ENCODE data around the gene DENND1A. TPM values are rescaled to one million over a fixed set of nuclear protein-coding genes. Genes with fewer than 3 reads are reported as not detected.

The DENND1A gene
- total and polyA plus RNA-seq, 12 donors, result 7.3 to 36.7 (median 19.6) TPM

- Histone ChIP-seq H3K4me1 (replicated peaks in 1 of 2) (no peaks in the 10 kb centered on the region), H3K9me3 (replicated peaks in 1 of 3) (no peaks in the 10 kb centered on the region), H3K36me3 (replicated peaks in 1 of 2) (no peaks in the 10 kb centered on the region), H3K4me3 (no peak overlapping the region), H3K27ac (no peak overlapping the region), H3K27me3 (no peaks in the 10 kb centered on the region)
- TF ChIP-seq CTCF (IDR thresholded peaks at IDR 0.05) (no peak), POLR2A (IDR thresholded peaks at IDR 0.05) (no peak)
- WGBS, 4 donors, result 92 to 98% (median 94%) methylated on average over 2 of the region's 2 CpGs
- no peak for DNase-seq
- intact Hi-C loops (cut with DNase I), result loop anchor here in 1 of 2 donors (10.0 kb wide), 1 partner anchor 322 kb away; no protein-coding TSS in a partner anchor
These were observed 216.6 kb downstream of the DENND1A start for GRCh38 chr9:123713282-123713681.

- no peaks in the 10 kb centered on the region for H3K27me3 ChIP-seq
- no peaks in the 10 kb centered on the region for H3K4me1 ChIP-seq (replicated peaks in 1 of 2)
- TF ChIP-seq CTCF (IDR thresholded peaks at IDR 0.05) (no peak), POLR2A (IDR thresholded peaks at IDR 0.05) (no peak)
- H3K9me3 ChIP-seq (replicated peaks in 1 of 3), result no peaks in the 10 kb centered on the region
- intact Hi-C loops (cut with DNase I), result loop anchor here in 1 of 2 donors (10.0 kb wide), 1 partner anchor 322 kb away; no protein-coding TSS in a partner anchor
- H3K27ac ChIP-seq, result no peak overlapping the region
- 93 to 100% (median 97%) methylated on average over 1 of the region's 1 CpG for WGBS, 4 donors
- DNase-seq, result no peak
- no peak overlapping the region for H3K4me3 ChIP-seq
- H3K36me3 ChIP-seq (replicated peaks in 1 of 2), result no peaks in the 10 kb centered on the region
These were observed 217.5 kb downstream of the DENND1A start for GRCh38 chr9:123712399-123712798.

- 50 to 76% (median 70%) methylated on average over 1 of the region's 1 CpG for WGBS, 4 donors
- intact Hi-C loops (cut with DNase I), result loop anchor here in 1 of 2 donors (10.0 kb wide), 1 partner anchor 325 kb away; no protein-coding TSS in a partner anchor
- peak in 1 of 7 donors; percentile 25 for DNase-seq
- no peak overlapping the region for H3K4me3 ChIP-seq
- H3K9me3 ChIP-seq (replicated peaks in 1 of 3), result no peaks in the 10 kb centered on the region
- H3K27me3 ChIP-seq, result no peaks in the 10 kb centered on the region
- H3K4me1 ChIP-seq (replicated peaks in 1 of 2), result no peaks in the 10 kb centered on the region
- H3K27ac ChIP-seq, result no peak overlapping the region
- TF ChIP-seq POLR2A (IDR thresholded peaks at IDR 0.05) (no peak), CTCF (IDR thresholded peaks at IDR 0.05) (no peak)
- H3K36me3 ChIP-seq (replicated peaks in 1 of 2), result no peaks in the 10 kb centered on the region
These were observed 219.6 kb downstream of the DENND1A start for GRCh38 chr9:123710299-123710698.

DNA sequence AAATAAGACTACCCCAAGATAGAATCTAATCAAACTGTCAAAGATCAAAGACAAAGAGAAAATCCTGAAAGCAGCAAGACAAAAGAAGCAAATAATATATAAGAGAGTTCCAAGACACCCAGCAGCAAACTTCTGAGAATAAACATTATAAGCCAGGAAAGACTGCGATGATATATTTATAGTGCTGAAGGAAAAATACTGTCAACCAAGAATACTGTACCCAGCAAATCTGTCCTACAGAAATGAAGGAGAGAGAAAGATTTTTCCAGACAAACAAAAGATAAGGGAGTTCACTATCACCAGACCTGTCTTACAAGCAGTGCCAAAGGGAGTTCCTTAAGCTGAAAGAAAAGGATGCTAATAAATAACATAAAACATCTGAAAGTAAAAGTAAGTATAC lies 227.4 kb downstream of the DENND1A start:
- intact Hi-C loops (cut with DNase I), result no loop called here
- Histone ChIP-seq H3K4me3 (no peak overlapping the region), H3K27ac (no peak overlapping the region), H3K9me3 (replicated peaks in 1 of 3) (peaks cover 0 to 11% (median 0%) of the 10 kb centered on the region in 3 donors), H3K4me1 (replicated peaks in 1 of 2) (no peaks in the 10 kb centered on the region), H3K36me3 (replicated peaks in 1 of 2) (no peaks in the 10 kb centered on the region), H3K27me3 (no peaks in the 10 kb centered on the region)
- 64 to 100% (median 85%) methylated on average over 1 of the region's 1 CpG for WGBS, 4 donors
- no peak for DNase-seq
- TF ChIP-seq POLR2A (IDR thresholded peaks at IDR 0.05), result no peak
- TF ChIP-seq CTCF (IDR thresholded peaks at IDR 0.05), result no peak

All from adrenal gland (tissue), 12 donors.